OCI-LY7 (cell line): ENCODE data around the gene PLN. TPM values are rescaled to one million over a fixed set of nuclear protein-coding genes. Genes with fewer than 3 reads are reported as not detected.
A peak's percentile ranks its signal among the peaks of the same experiment; 100 is the strongest.

Source experiments
- BruUV-seq: library from RNA; stranded (reverse); fragments of 400-500 nt; replicated peaks from 2 replicates; lab custom pipeline; 2021; lab: Mats Ljungman, UMichigan
- CTCF ChIA-PET: fragments of 300-600 bp; sonication (Branson Sonifier 250); formaldehyde crosslinking; loops from one replicate; lab custom pipeline; 2022; ENCODE audit warnings: antibody characterized with exemption; ENCODE audit not compliant: unreplicated experiment; lab: Charles Lee
- POLR2A ChIA-PET: fragments of 300-600 bp; sonication (Branson Sonifier 250); formaldehyde crosslinking; loops from one replicate; lab custom pipeline; 2022; ENCODE audit warnings: antibody characterized with exemption; lab: Charles Lee
- DNase-seq: peaks from one replicate; pipeline ENCODE4 v3.0.0-alpha.2; 2015; ENCODE audit warnings: low spot score
- H2AFZ ChIP-seq: fragments of 200-600 bp; sonication (generic), shearing (Covaris generic); 2 replicates; pipeline ENCODE4 v1.6.1; 2014; ENCODE audit warnings: mild to moderate bottlenecking, antibody characterized with exemption, low read length, moderate library complexity
- H3K27ac ChIP-seq: fragments of 200-600 bp; sonication (generic); 2 replicates; pipeline ENCODE4 v1.5.1; 2014; ENCODE audit warnings: mixed run types, low read depth, mild to moderate bottlenecking, moderate library complexity, low read length, inconsistent platforms; ENCODE audit not compliant: poor library complexity, severe bottlenecking
- H3K36me3 ChIP-seq: fragments of 200-600 bp; sonication (generic); 2 replicates; pipeline ENCODE4 v1.6.1; 2014; ENCODE audit warnings: mild to moderate bottlenecking, antibody characterized with exemption, low read length, moderate library complexity, mixed read lengths; ENCODE audit not compliant: insufficient read depth
- H3K4me1 ChIP-seq: fragments of 200-600 bp; sonication (generic); 2 replicates; pipeline ENCODE4 v1.5.1; 2014; ENCODE audit warnings: mild to moderate bottlenecking, low read length; ENCODE audit not compliant: insufficient read depth, poor library complexity, severe bottlenecking
- H3K4me2 ChIP-seq: fragments of 200-600 bp; sonication (generic); 2 replicates; pipeline ENCODE4 v1.6.1; 2014; ENCODE audit warnings: mild to moderate bottlenecking, low read length
- H3K4me3 ChIP-seq: fragments of 200-600 bp; sonication (generic); 2 replicates; pipeline ENCODE4 v1.5.1; 2014; ENCODE audit warnings: mild to moderate bottlenecking, low read depth, low read length; ENCODE audit not compliant: poor library complexity, severe bottlenecking
- H3K79me2 ChIP-seq: fragments of 200-600 bp; sonication (generic); 2 replicates; pipeline ENCODE4 v1.6.1; 2016; ENCODE audit warnings: low read depth, mild to moderate bottlenecking, low read length, moderate library complexity, mixed read lengths; ENCODE audit not compliant: insufficient read depth
- H3K9me2 ChIP-seq: fragments of 200-600 bp; sonication (generic); 2 replicates; pipeline ENCODE4 v1.6.1; 2016; ENCODE audit warnings: mild to moderate bottlenecking, low read length, mixed read lengths; ENCODE audit not compliant: insufficient read depth
- H3K9me3 ChIP-seq: fragments of 200-600 bp; sonication (generic); 2 replicates; pipeline ENCODE4 v1.6.1; 2014; ENCODE audit warnings: mild to moderate bottlenecking, mixed run types, low read length, mixed read lengths
- H4K20me1 ChIP-seq: fragments of 200-600 bp; sonication (generic); 2 replicates; pipeline ENCODE4 v1.6.1; 2014; ENCODE audit warnings: mild to moderate bottlenecking, antibody characterized with exemption, low read length, moderate library complexity, mixed read lengths; ENCODE audit not compliant: insufficient read depth
- EZH2phosphoT487 ChIP-seq: fragments of 200-600 bp; sonication (generic); IDR thresholded peaks from 2 replicates; pipeline ENCODE4 v1.6.1; 2018; ENCODE audit warnings: low read depth, borderline replicate concordance, mild to moderate bottlenecking, mixed run types, antibody characterized with exemption, low read length, moderate library complexity, mixed read lengths
- intact Hi-C: fragments of 100-400 bp; cut with micrococcal nuclease; formaldehyde crosslinking; loops from one replicate; pipeline ENCODE4 v1.10.0; 2022; ENCODE audit not compliant: unreplicated experiment
- total RNA-seq, 2 experiments: library from RNA; depleted of rRNA in 1 of 2; stranded (reverse); fragments of >200 nt in 1 of 2; shearing (Covaris generic) in 1 of 2; gene quantifications; 2 replicates each; pipeline ENCODE4 v1.2.3, GENCODE V29; 2014 to 2022
- TF ChIP-seq, protein P1 (sequence below): fragments of 200-600 bp; sonication (generic); conservative IDR thresholded peaks from 2 replicates; pipeline ENCODE4 v1.5.1; 2014; ENCODE audit warnings: mild to moderate bottlenecking, antibody characterized with exemption, low read length, moderate library complexity, mixed read lengths

The PLN gene
- total RNA-seq, 2 experiments from 2014 or later, result not detected

GRCh38 chr6:118509009-118509617 is 39.0 kb upstream of the PLN start:
- TF ChIP-seq, protein P1, sequence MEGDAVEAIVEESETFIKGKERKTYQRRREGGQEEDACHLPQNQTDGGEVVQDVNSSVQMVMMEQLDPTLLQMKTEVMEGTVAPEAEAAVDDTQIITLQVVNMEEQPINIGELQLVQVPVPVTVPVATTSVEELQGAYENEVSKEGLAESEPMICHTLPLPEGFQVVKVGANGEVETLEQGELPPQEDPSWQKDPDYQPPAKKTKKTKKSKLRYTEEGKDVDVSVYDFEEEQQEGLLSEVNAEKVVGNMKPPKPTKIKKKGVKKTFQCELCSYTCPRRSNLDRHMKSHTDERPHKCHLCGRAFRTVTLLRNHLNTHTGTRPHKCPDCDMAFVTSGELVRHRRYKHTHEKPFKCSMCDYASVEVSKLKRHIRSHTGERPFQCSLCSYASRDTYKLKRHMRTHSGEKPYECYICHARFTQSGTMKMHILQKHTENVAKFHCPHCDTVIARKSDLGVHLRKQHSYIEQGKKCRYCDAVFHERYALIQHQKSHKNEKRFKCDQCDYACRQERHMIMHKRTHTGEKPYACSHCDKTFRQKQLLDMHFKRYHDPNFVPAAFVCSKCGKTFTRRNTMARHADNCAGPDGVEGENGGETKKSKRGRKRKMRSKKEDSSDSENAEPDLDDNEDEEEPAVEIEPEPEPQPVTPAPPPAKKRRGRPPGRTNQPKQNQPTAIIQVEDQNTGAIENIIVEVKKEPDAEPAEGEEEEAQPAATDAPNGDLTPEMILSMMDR, result peak; percentile 92
- TF ChIP-seq EZH2phosphoT487, result no peak
- no peak overlapping the region for H3K27ac ChIP-seq
- CTCF ChIA-PET, result no interaction called here
- peak; percentile 11 for DNase-seq
- H3K4me3 ChIP-seq, result no peak overlapping the region
- H3K9me3 ChIP-seq, result no peaks in the 10 kb centered on the region
- H2AFZ ChIP-seq, result no peak overlapping the region
- POLR2A ChIA-PET, result no interaction called here
- no peak overlapping the region for H3K4me2 ChIP-seq
- H4K20me1 ChIP-seq, result 0 out of 2 replicates have a peak, but pooled peaks cover 6% of the 10 kb centered on the region
- H3K36me3 ChIP-seq, result no peaks in the 10 kb centered on the region
- H3K4me1 ChIP-seq, result no peaks in the 10 kb centered on the region
- intact Hi-C loops, result loop anchor here (5.0 kb wide), 1 partner anchor 222 kb away; no protein-coding TSS in a partner anchor
- no peaks in the 10 kb centered on the region for H3K79me2 ChIP-seq
- BruUV-seq, result no TSS peak
- no peaks in the 10 kb centered on the region for H3K9me2 ChIP-seq

- H3K36me3 ChIP-seq, result no peaks in the 10 kb centered on the region
- H4K20me1 ChIP-seq, result 0 out of 2 replicates have a peak, but pooled peaks cover 3% of the 10 kb centered on the region
- H3K4me1 ChIP-seq, result no peaks in the 10 kb centered on the region
- no peaks in the 10 kb centered on the region for H3K9me2 ChIP-seq
- BruUV-seq, result no TSS peak
- H3K79me2 ChIP-seq, result no peaks in the 10 kb centered on the region
- H3K9me3 ChIP-seq, result no peaks in the 10 kb centered on the region
- POLR2A ChIA-PET, result interaction anchor here (0.6 to 1.0 kb wide), 8 partner anchors 21 to 254 kb away, joined by 3 to 7 read pairs (median 3); no protein-coding TSS in a partner anchor
- H3K27ac ChIP-seq, result no peak overlapping the region
- H3K4me2 ChIP-seq, result no peak overlapping the region
- CTCF ChIA-PET, result no interaction called here
- intact Hi-C loops, result no loop called here
- no peak overlapping the region for H3K4me3 ChIP-seq
- H2AFZ ChIP-seq, result no peak overlapping the region
- no peak for TF ChIP-seq EZH2phosphoT487
- TF ChIP-seq, protein P1, result no peak
- no peak for DNase-seq
These were observed 36.0 kb upstream of the PLN start for GRCh38 chr6:118511930-118512715.
